Measurements from ENCODE around the gene AK8. TPM values are rescaled to one million over a fixed set of nuclear protein-coding genes. Genes with fewer than 3 reads are reported as not detected.

AK8 gene
- total RNA-seq, 2 donors from 2014 or later, result 0.26 TPM; not detected in 1

GRCh38 chr9:132888151-132888550 lies 10.1 kb upstream of the AK8 start:
- 93 to 100% methylated on average over 1 to 11 of the region's 18 CpGs for whole genome bisulfite sequencing, 2 donors
- H3K27ac ChIP-seq, result no peak overlapping the region
- no peaks in the 10 kb centered on the region for H3K27me3 ChIP-seq
- intact Hi-C loops (cut with DNase I), result no loop called here
- TF ChIP-seq POLR2A (IDR thresholded peaks at IDR 0.05) (no peak), CTCF (IDR thresholded peaks at IDR 0.05) (no peak)
- DNase-seq (no peak), ATAC-seq (no peak)
- no peaks in the 10 kb centered on the region for H3K9me3 ChIP-seq
- H3K36me3 ChIP-seq (replicated peaks in 1 of 2; ENCODE audit: insufficient read depth in 1 of 2, low read depth in 2 of 2), result no peaks in the 10 kb centered on the region
- H3K4me3 ChIP-seq, result no peak overlapping the region
- no peaks in the 10 kb centered on the region for H3K4me1 ChIP-seq

- no peak for ATAC-seq
- Histone ChIP-seq H3K36me3 (replicated peaks in 1 of 2; ENCODE audit: insufficient read depth in 1 of 2, low read depth in 2 of 2) (no peaks in the 10 kb centered on the region), H3K27ac (no peak overlapping the region), H3K4me1 (no peaks in the 10 kb centered on the region), H3K27me3 (no peaks in the 10 kb centered on the region), H3K9me3 (no peaks in the 10 kb centered on the region), H3K4me3 (no peak overlapping the region)
- no peak for DNase-seq
- 89 to 93% methylated on average over 13 to 18 of the region's 18 CpGs for WGBS, 2 donors
- intact Hi-C loops (cut with DNase I), result no loop called here
- TF ChIP-seq POLR2A (IDR thresholded peaks at IDR 0.05) (no peak), CTCF (IDR thresholded peaks at IDR 0.05) (no peak)
Measured at GRCh38 chr9:132887181-132888120, 9.4 kb upstream of the AK8 start.

GRCh38 chr9:132886334-132886725 lies 8.2 kb upstream of the AK8 start:
- H3K4me1 ChIP-seq, result no peaks in the 10 kb centered on the region
- no peak overlapping the region for H3K27ac ChIP-seq
- no peak overlapping the region for H3K4me3 ChIP-seq
- intact Hi-C loops (cut with DNase I), result no loop called here
- TF ChIP-seq POLR2A (IDR thresholded peaks at IDR 0.05), result no peak
- no peak for TF ChIP-seq CTCF (IDR thresholded peaks at IDR 0.05)
- DNase-seq (no peak), ATAC-seq (no peak)
- H3K36me3 ChIP-seq (replicated peaks in 1 of 2; ENCODE audit: insufficient read depth in 1 of 2, low read depth in 2 of 2), result no peaks in the 10 kb centered on the region
- no peaks in the 10 kb centered on the region for H3K9me3 ChIP-seq
- WGBS, 2 donors, result 89 to 100% methylated on average over 6 of the region's 6 CpGs
- no peaks in the 10 kb centered on the region for H3K27me3 ChIP-seq

- no peak for TF ChIP-seq POLR2A (IDR thresholded peaks at IDR 0.05)
- TF ChIP-seq CTCF (IDR thresholded peaks at IDR 0.05), result no peak
- intact Hi-C loops (cut with DNase I), result no loop called here
- Histone ChIP-seq H3K4me3 (no peak overlapping the region), H3K27me3 (no peaks in the 10 kb centered on the region), H3K4me1 (no peaks in the 10 kb centered on the region), H3K9me3 (no peaks in the 10 kb centered on the region), H3K27ac (no peak overlapping the region), H3K36me3 (replicated peaks in 1 of 2; ENCODE audit: insufficient read depth in 1 of 2, low read depth in 2 of 2) (no peaks in the 10 kb centered on the region)
- no peak for ATAC-seq
- no peak for DNase-seq
- WGBS, 2 donors, result 55 to 60% methylated on average over 5 to 9 of the region's 9 CpGs
Measured at GRCh38 chr9:132885720-132886333, 7.7 kb upstream of the AK8 start.

Data from body of pancreas (tissue), 4 donors.